Measurements from ENCODE around the gene LRP3. TPM values are rescaled to one million over a fixed set of nuclear protein-coding genes. Genes with fewer than 3 reads are reported as not detected.

Gene LRP3
- total RNA-seq, 1 experiment from 2014 or later = 98.8 TPM

GRCh38 chr19:33194886-33195644 is 935 bp downstream of the LRP3 start:
- peak; percentile 75 for DNase-seq
- no peaks in the 10 kb centered on the region for H3K9me3 ChIP-seq
- H3K27me3 ChIP-seq = no peaks in the 10 kb centered on the region
- peaks cover 14% of the 10 kb centered on the region for H3K36me3 ChIP-seq
- H3K4me3 ChIP-seq = peak overlapping the region; percentile 76

GRCh38 chr19:33195645-33196347 is 1.7 kb downstream of the LRP3 start:
- Histone ChIP-seq H3K36me3 (peaks cover 14% of the 10 kb centered on the region), H3K4me3 (peak overlapping the region; percentile 76)

GRCh38 chr19:33196446-33197193 is 2.5 kb downstream of the LRP3 start:
- DNase-seq = no peak
- Histone ChIP-seq H3K4me3 (no peak overlapping the region), H3K9me3 (no peaks in the 10 kb centered on the region), H3K27me3 (no peaks in the 10 kb centered on the region), H3K36me3 (peaks cover 14% of the 10 kb centered on the region)

More at GRCh38 chr19:33195645-33196347, 1.7 kb downstream of the LRP3 start:
- Histone ChIP-seq H3K9me3 (no peaks in the 10 kb centered on the region), H3K27me3 (no peaks in the 10 kb centered on the region)
- no peak for DNase-seq

- no peak for DNase-seq
- no peaks in the 10 kb centered on the region for H3K27me3 ChIP-seq
- no peak overlapping the region for H3K4me3 ChIP-seq
- H3K9me3 ChIP-seq = no peaks in the 10 kb centered on the region
- peaks cover 14% of the 10 kb centered on the region for H3K36me3 ChIP-seq
Observed at GRCh38 chr19:33197591-33198000, 3.5 kb downstream of the LRP3 start.

- DNase-seq = no peak
- Histone ChIP-seq H3K4me3 (no peak overlapping the region), H3K36me3 (peaks cover 16% of the 10 kb centered on the region), H3K27me3 (no peaks in the 10 kb centered on the region), H3K9me3 (no peaks in the 10 kb centered on the region)
Observed at GRCh38 chr19:33198169-33198568, 4.0 kb downstream of the LRP3 start.

GRCh38 chr19:33199441-33200265 is 5.5 kb downstream of the LRP3 start:
- no peak overlapping the region for H3K4me3 ChIP-seq
- no peak for DNase-seq
- no peaks in the 10 kb centered on the region for H3K27me3 ChIP-seq
- peaks cover 19% of the 10 kb centered on the region for H3K36me3 ChIP-seq
- no peaks in the 10 kb centered on the region for H3K9me3 ChIP-seq

GRCh38 chr19:33201473-33201872 is 7.3 kb downstream of the LRP3 start:
- Histone ChIP-seq H3K9me3 (no peaks in the 10 kb centered on the region), H3K4me3 (no peak overlapping the region)
- no peak for DNase-seq

GRCh38 chr19:33201886-33202545 is 7.9 kb downstream of the LRP3 start:
- Histone ChIP-seq H3K4me3 (no peak overlapping the region), H3K9me3 (no peaks in the 10 kb centered on the region), H3K36me3 (peaks cover 18% of the 10 kb centered on the region), H3K27me3 (no peaks in the 10 kb centered on the region)
- DNase-seq = no peak

More at GRCh38 chr19:33201473-33201872, 7.3 kb downstream of the LRP3 start:
- no peaks in the 10 kb centered on the region for H3K27me3 ChIP-seq
- H3K36me3 ChIP-seq = peaks cover 23% of the 10 kb centered on the region

- H3K9me3 ChIP-seq = no peaks in the 10 kb centered on the region
- peaks cover 12% of the 10 kb centered on the region for H3K36me3 ChIP-seq
- H3K4me3 ChIP-seq = no peak overlapping the region
- no peak for DNase-seq
- H3K27me3 ChIP-seq = no peaks in the 10 kb centered on the region
Observed at GRCh38 chr19:33202546-33203507, 8.7 kb downstream of the LRP3 start.

- Histone ChIP-seq H3K4me3 (no peak overlapping the region), H3K9me3 (no peaks in the 10 kb centered on the region), H3K27me3 (no peaks in the 10 kb centered on the region), H3K36me3 (peaks cover 12% of the 10 kb centered on the region)
- no peak for DNase-seq
Observed at GRCh38 chr19:33203529-33203928, 9.4 kb downstream of the LRP3 start.

GRCh38 chr19:33204136-33204973 is 10.2 kb downstream of the LRP3 start:
- Histone ChIP-seq H3K9me3 (no peaks in the 10 kb centered on the region), H3K36me3 (peaks cover 12% of the 10 kb centered on the region), H3K4me3 (no peak overlapping the region), H3K27me3 (no peaks in the 10 kb centered on the region)
- DNase-seq = no peak

GRCh38 chr19:33205110-33205509 is 11.0 kb downstream of the LRP3 start:
- no peak for DNase-seq
- Histone ChIP-seq H3K36me3 (peaks cover 12% of the 10 kb centered on the region), H3K4me3 (no peak overlapping the region), H3K9me3 (no peaks in the 10 kb centered on the region), H3K27me3 (no peaks in the 10 kb centered on the region)

- Histone ChIP-seq H3K36me3 (peaks cover 12% of the 10 kb centered on the region), H3K9me3 (no peaks in the 10 kb centered on the region), H3K4me3 (no peak overlapping the region), H3K27me3 (no peaks in the 10 kb centered on the region)
- no peak for DNase-seq
Observed at GRCh38 chr19:33205531-33206260, 11.6 kb downstream of the LRP3 start.

All from MG63 (cell line).